ENCODE measurements around the gene UCP3. TPM values are rescaled to one million over a fixed set of nuclear protein-coding genes. Genes with fewer than 3 reads are reported as not detected.
A peak's percentile ranks its signal among the peaks of the same experiment; 100 is the strongest.

Gene UCP3
- total and polyA plus RNA-seq, 11 donors: 0.50 to 8.3 (median 1.7) TPM

DNA sequence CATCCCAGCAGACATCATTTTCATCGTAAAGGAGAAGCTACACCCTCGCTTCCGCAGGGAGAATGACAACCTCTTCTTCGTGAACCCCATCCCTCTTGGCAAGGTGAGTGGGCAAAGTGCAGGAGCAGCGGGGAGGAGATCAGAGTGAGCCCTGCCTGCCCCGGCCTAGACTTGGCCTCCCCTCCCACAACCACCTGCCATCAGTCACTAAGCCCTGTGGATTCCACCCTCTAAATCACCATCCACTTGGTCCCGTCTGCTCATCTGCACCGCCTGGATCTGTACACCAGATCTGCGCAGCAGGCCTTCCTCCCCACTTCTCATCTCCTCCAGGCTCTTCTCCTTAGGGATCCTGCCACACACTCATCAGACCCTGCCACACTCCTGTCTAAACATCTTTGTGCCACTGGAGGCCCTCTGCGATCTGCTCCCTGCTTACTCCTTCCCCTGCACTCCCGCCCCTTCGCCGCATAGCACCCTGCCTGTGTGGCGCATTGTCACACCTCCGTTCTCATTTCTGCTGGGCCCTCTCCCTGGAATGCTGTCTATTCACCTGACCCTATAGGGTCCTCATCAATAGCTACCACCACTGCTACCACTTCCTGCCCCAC, 40.4 kb downstream of the UCP3 start:
- Histone ChIP-seq H3K27ac (no peak overlapping the region), H3K27me3 (no peaks in the 10 kb centered on the region), H3K9me3 (no peaks in the 10 kb centered on the region), H3K4me1 (peaks cover 0 to 19% (median 3%) of the 10 kb centered on the region in 12 donors), H3K36me3 (no peaks in the 10 kb centered on the region), H3K4me3 (no peak overlapping the region)
- 88 to 96% (median 94%) methylated on average over 15 of the region's 15 CpGs for WGBS, 4 donors
- TF ChIP-seq POLR2A (IDR thresholded peaks at IDR 0.05): no peak
- TF ChIP-seq, protein P1, sequence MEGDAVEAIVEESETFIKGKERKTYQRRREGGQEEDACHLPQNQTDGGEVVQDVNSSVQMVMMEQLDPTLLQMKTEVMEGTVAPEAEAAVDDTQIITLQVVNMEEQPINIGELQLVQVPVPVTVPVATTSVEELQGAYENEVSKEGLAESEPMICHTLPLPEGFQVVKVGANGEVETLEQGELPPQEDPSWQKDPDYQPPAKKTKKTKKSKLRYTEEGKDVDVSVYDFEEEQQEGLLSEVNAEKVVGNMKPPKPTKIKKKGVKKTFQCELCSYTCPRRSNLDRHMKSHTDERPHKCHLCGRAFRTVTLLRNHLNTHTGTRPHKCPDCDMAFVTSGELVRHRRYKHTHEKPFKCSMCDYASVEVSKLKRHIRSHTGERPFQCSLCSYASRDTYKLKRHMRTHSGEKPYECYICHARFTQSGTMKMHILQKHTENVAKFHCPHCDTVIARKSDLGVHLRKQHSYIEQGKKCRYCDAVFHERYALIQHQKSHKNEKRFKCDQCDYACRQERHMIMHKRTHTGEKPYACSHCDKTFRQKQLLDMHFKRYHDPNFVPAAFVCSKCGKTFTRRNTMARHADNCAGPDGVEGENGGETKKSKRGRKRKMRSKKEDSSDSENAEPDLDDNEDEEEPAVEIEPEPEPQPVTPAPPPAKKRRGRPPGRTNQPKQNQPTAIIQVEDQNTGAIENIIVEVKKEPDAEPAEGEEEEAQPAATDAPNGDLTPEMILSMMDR (IDR thresholded peaks at IDR 0.05): no peak
- intact Hi-C loops (cut with DNase I): loop anchor here in 7 of 10 donors (5.0 to 10.0 kb wide), 7 partner anchors 46 to 476 kb away; no protein-coding TSS in a partner anchor
- no peak for DNase-seq
- ATAC-seq: no peak

DNA sequence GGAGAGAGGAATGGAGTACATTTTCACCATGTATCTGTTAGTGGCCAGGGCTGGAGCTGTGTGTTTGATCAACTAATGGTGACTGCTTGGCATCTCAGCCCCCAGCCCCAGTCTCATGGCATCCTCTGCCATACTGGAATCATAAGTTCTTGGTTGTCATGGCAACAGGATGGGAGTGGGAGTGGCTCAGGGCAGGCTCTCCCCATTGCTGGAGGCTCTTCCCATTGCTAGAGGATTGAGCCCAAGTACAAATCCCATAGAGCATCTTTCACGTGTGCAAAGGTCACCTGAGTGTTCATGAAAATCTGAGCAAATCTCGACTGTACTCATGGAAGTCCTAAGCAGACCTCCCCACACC, 43.1 kb downstream of the UCP3 start:
- intact Hi-C loops (cut with DNase I): loop anchor here in 7 of 10 donors (2.0 to 10.0 kb wide), 8 partner anchors 49 to 479 kb away; no protein-coding TSS in a partner anchor
- ATAC-seq (no peak), DNase-seq (no peak)
- H3K9me3 ChIP-seq: no peaks in the 10 kb centered on the region
- WGBS, 4 donors: 64 to 66% (median 64%) methylated on average over 2 of the region's 2 CpGs
- no peak overlapping the region for H3K27ac ChIP-seq
- TF ChIP-seq POLR2A (IDR thresholded peaks at IDR 0.05): no peak
- TF ChIP-seq, protein P1 (IDR thresholded peaks at IDR 0.05): no peak
- no peaks in the 10 kb centered on the region for H3K36me3 ChIP-seq
- H3K4me3 ChIP-seq: no peak overlapping the region
- no peaks in the 10 kb centered on the region for H3K27me3 ChIP-seq
- H3K4me1 ChIP-seq: peaks cover 0 to 12% (median 3%) of the 10 kb centered on the region in 12 donors

DNA sequence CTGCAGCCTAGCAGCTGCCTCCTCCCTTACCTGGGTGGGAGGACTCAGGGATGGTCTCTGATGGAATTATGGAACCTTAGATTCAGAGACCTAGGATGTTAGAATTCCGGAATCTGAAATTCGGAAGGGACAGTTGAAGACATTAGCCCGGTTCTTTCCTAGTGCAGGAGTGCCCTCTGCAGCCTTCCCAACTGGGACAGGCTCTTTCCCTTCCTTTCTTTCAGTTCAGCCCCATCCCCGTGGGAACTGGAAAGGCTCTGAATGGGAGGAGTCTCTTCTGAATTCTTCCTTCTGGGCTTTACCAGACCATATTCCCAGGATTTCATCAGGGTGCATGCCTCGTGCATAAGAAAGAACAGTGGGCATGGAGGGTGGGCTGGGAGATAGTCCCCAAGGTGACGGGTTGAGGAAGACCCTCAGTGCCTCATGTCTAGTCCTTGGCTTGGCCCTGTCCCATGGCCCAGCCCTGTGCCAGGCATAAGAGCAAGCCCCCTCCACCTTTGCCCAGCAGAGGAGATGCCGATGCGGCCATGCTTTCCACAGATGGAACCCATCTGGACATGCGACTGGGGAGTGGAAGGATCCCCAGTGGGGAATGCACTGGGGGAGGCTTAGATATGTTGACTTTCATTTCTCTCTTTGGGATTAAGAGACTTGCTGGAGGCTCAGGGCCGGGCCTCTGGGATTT, 43.7 kb downstream of the UCP3 start:
- intact Hi-C loops (cut with DNase I): loop anchor here in 7 of 10 donors (2.0 to 10.0 kb wide), 8 partner anchors 50 to 480 kb away; no protein-coding TSS in a partner anchor
- TF ChIP-seq, protein P1 (IDR thresholded peaks at IDR 0.05): no peak
- no peak for TF ChIP-seq POLR2A (IDR thresholded peaks at IDR 0.05)
- ATAC-seq (peak in 1 of 4 donors; percentile 17), DNase-seq (no peak)
- no peak overlapping the region for H3K4me3 ChIP-seq
- no peak overlapping the region for H3K27ac ChIP-seq
- H3K27me3 ChIP-seq: no peaks in the 10 kb centered on the region
- no peaks in the 10 kb centered on the region for H3K36me3 ChIP-seq
- no peaks in the 10 kb centered on the region for H3K9me3 ChIP-seq
- WGBS, 4 donors: 56 to 69% (median 65%) methylated on average over 10 of the region's 10 CpGs
- H3K4me1 ChIP-seq: peaks cover 0 to 12% (median 3%) of the 10 kb centered on the region in 12 donors

- intact Hi-C loops (cut with DNase I): loop anchor here in 7 of 10 donors (2.0 to 10.0 kb wide), 8 partner anchors 51 to 483 kb away; no protein-coding TSS in a partner anchor
- WGBS, 4 donors: 60 to 73% (median 63%) methylated on average over 8 of the region's 8 CpGs
- peak; percentile 11 to 64 (median 38) for ATAC-seq
These were observed 45.0 kb downstream of the UCP3 start for GRCh38 chr11:73963861-73964260.

More at GRCh38 chr11:73963861-73964260, 45.0 kb downstream of the UCP3 start:
- H3K36me3 ChIP-seq: no peaks in the 10 kb centered on the region
- no peaks in the 10 kb centered on the region for H3K9me3 ChIP-seq
- H3K4me3 ChIP-seq: no peak overlapping the region
- TF ChIP-seq, protein P1 (IDR thresholded peaks at IDR 0.05): no peak
- TF ChIP-seq POLR2A (IDR thresholded peaks at IDR 0.05): no peak
- no peak for DNase-seq
- H3K27me3 ChIP-seq: no peaks in the 10 kb centered on the region
- no peak overlapping the region for H3K27ac ChIP-seq
- H3K4me1 ChIP-seq: peaks cover 0 to 12% (median 3%) of the 10 kb centered on the region in 12 donors
